ENCODE results near the gene UBL5.
A peak's percentile ranks its signal among the peaks of the same experiment; 100 is the strongest.

Gene UBL5

GRCh38 chr19:9872618-9873242, 45.0 kb downstream of the UBL5 start:
- no peak overlapping the region for H3K56ac ChIP-seq (ENCODE audit: low read length)
- H3K4ac ChIP-seq (ENCODE audit: low read depth, low read length): no peak overlapping the region
- H3K4me2 ChIP-seq (ENCODE audit: low read length): no peak overlapping the region
- H2BK5ac ChIP-seq (ENCODE audit: low read length): no peak overlapping the region
- H3K4me3 ChIP-seq (ENCODE audit: low read length): no peak overlapping the region
- no peak overlapping the region for H4K5ac ChIP-seq (ENCODE audit: low read length)
- H3K79me2 ChIP-seq (ENCODE audit: control insufficient read depth, insufficient read depth, low read length): no peaks in the 10 kb centered on the region
- no peak overlapping the region for H3K9ac ChIP-seq (ENCODE audit: low read length)
- H2AK5ac ChIP-seq (ENCODE audit: low read length): no peak overlapping the region
- no peak for DNase-seq
- H3K23ac ChIP-seq (ENCODE audit: low read length): no peak overlapping the region
- H3K27ac ChIP-seq (ENCODE audit: low read depth, low read length): no peak overlapping the region
- no peaks in the 10 kb centered on the region for H3K79me1 ChIP-seq (ENCODE audit: low read length)
- no peaks in the 10 kb centered on the region for H3K36me3 ChIP-seq (ENCODE audit: control insufficient read depth, insufficient read depth, low read length)
- no peak overlapping the region for H4K8ac ChIP-seq (ENCODE audit: low read depth, low read length)
- H2BK15ac ChIP-seq (replicated peaks; ENCODE audit: low read depth): no peak overlapping the region
- WGBS (ENCODE audit: extremely low coverage, insufficient coverage, low lambda C conversion rate): 100% methylated on average over 1 of the region's 8 CpGs
- H2BK120ac ChIP-seq (ENCODE audit: low read depth, low read length): no peak overlapping the region
- no peaks in the 10 kb centered on the region for H3K27me3 ChIP-seq (ENCODE audit: insufficient read depth, low read length, poor library complexity)
- no peaks in the 10 kb centered on the region for H3K4me1 ChIP-seq (ENCODE audit: control insufficient read depth, low read depth, low read length)
- no peak overlapping the region for H3K18ac ChIP-seq (ENCODE audit: low read length)

- Histone ChIP-seq H3K4me2 (ENCODE audit: low read length) (no peak overlapping the region), H2AK5ac (ENCODE audit: low read length) (no peak overlapping the region), H2BK15ac (replicated peaks; ENCODE audit: low read depth) (no peak overlapping the region), H3K27me3 (ENCODE audit: insufficient read depth, low read length, poor library complexity) (no peaks in the 10 kb centered on the region), H4K5ac (ENCODE audit: low read length) (no peak overlapping the region), H2BK120ac (ENCODE audit: low read depth, low read length) (no peak overlapping the region), H2BK5ac (ENCODE audit: low read length) (no peak overlapping the region), H3K36me3 (ENCODE audit: control insufficient read depth, insufficient read depth, low read length) (no peaks in the 10 kb centered on the region), H3K4me1 (ENCODE audit: control insufficient read depth, low read depth, low read length) (no peaks in the 10 kb centered on the region), H3K4ac (ENCODE audit: low read depth, low read length) (no peak overlapping the region), H3K56ac (ENCODE audit: low read length) (no peak overlapping the region), H3K9ac (ENCODE audit: low read length) (no peak overlapping the region), H3K4me3 (ENCODE audit: low read length) (no peak overlapping the region), H3K79me2 (ENCODE audit: control insufficient read depth, insufficient read depth, low read length) (no peaks in the 10 kb centered on the region), H4K8ac (ENCODE audit: low read depth, low read length) (no peak overlapping the region), H3K79me1 (ENCODE audit: low read length) (no peaks in the 10 kb centered on the region), H3K18ac (ENCODE audit: low read length) (no peak overlapping the region), H3K27ac (ENCODE audit: low read depth, low read length) (no peak overlapping the region), H3K23ac (ENCODE audit: low read length) (no peak overlapping the region)
- WGBS (ENCODE audit: extremely low coverage, insufficient coverage, low lambda C conversion rate): no CpG with 5 or more reads among the region's 13 CpGs
- DNase-seq: no peak
Observed at GRCh38 chr19:9875031-9875627, 47.4 kb downstream of the UBL5 start.

GRCh38 chr19:9875796-9876195, 48.1 kb downstream of the UBL5 start:
- Histone ChIP-seq H2AK5ac (ENCODE audit: low read length) (no peak overlapping the region), H3K56ac (ENCODE audit: low read length) (peak overlapping the region; percentile 49), H3K23ac (ENCODE audit: low read length) (no peak overlapping the region), H3K4ac (ENCODE audit: low read depth, low read length) (no peak overlapping the region), H2BK5ac (ENCODE audit: low read length) (no peak overlapping the region), H2BK15ac (replicated peaks; ENCODE audit: low read depth) (no peak overlapping the region), H3K4me1 (ENCODE audit: control insufficient read depth, low read depth, low read length) (no peaks in the 10 kb centered on the region), H3K27me3 (ENCODE audit: insufficient read depth, low read length, poor library complexity) (no peaks in the 10 kb centered on the region), H3K79me2 (ENCODE audit: control insufficient read depth, insufficient read depth, low read length) (no peaks in the 10 kb centered on the region), H3K79me1 (ENCODE audit: low read length) (no peaks in the 10 kb centered on the region), H3K4me3 (ENCODE audit: low read length) (no peak overlapping the region), H3K18ac (ENCODE audit: low read length) (no peak overlapping the region), H3K4me2 (ENCODE audit: low read length) (no peak overlapping the region), H3K27ac (ENCODE audit: low read depth, low read length) (no peak overlapping the region), H2BK120ac (ENCODE audit: low read depth, low read length) (no peak overlapping the region), H3K9ac (ENCODE audit: low read length) (no peak overlapping the region), H4K5ac (ENCODE audit: low read length) (no peak overlapping the region), H3K36me3 (ENCODE audit: control insufficient read depth, insufficient read depth, low read length) (no peaks in the 10 kb centered on the region), H4K8ac (ENCODE audit: low read depth, low read length) (no peak overlapping the region)
- DNase-seq: no peak
- no CpG with 5 or more reads among the region's 5 CpGs for WGBS (ENCODE audit: extremely low coverage, insufficient coverage, low lambda C conversion rate)

- H3K79me2 ChIP-seq (ENCODE audit: control insufficient read depth, insufficient read depth, low read length): no peaks in the 10 kb centered on the region
- no peak overlapping the region for H2BK5ac ChIP-seq (ENCODE audit: low read length)
- H3K4ac ChIP-seq (ENCODE audit: low read depth, low read length): no peak overlapping the region
- H3K4me2 ChIP-seq (ENCODE audit: low read length): no peak overlapping the region
- H2AK5ac ChIP-seq (ENCODE audit: low read length): no peak overlapping the region
- H2BK15ac ChIP-seq (replicated peaks; ENCODE audit: low read depth): no peak overlapping the region
- no peaks in the 10 kb centered on the region for H3K36me3 ChIP-seq (ENCODE audit: control insufficient read depth, insufficient read depth, low read length)
- H3K23ac ChIP-seq (ENCODE audit: low read length): no peak overlapping the region
- no peaks in the 10 kb centered on the region for H3K79me1 ChIP-seq (ENCODE audit: low read length)
- no CpG with 5 or more reads among the region's 10 CpGs for WGBS (ENCODE audit: extremely low coverage, insufficient coverage, low lambda C conversion rate)
- no peaks in the 10 kb centered on the region for H3K4me1 ChIP-seq (ENCODE audit: control insufficient read depth, low read depth, low read length)
- no peak overlapping the region for H4K5ac ChIP-seq (ENCODE audit: low read length)
- no peak overlapping the region for H3K9ac ChIP-seq (ENCODE audit: low read length)
- no peak overlapping the region for H3K18ac ChIP-seq (ENCODE audit: low read length)
- DNase-seq: no peak
- no peak overlapping the region for H3K4me3 ChIP-seq (ENCODE audit: low read length)
- H4K8ac ChIP-seq (ENCODE audit: low read depth, low read length): no peak overlapping the region
- no peak overlapping the region for H3K56ac ChIP-seq (ENCODE audit: low read length)
- no peak overlapping the region for H2BK120ac ChIP-seq (ENCODE audit: low read depth, low read length)
- H3K27ac ChIP-seq (ENCODE audit: low read depth, low read length): no peak overlapping the region
- no peaks in the 10 kb centered on the region for H3K27me3 ChIP-seq (ENCODE audit: insufficient read depth, low read length, poor library complexity)
Observed at GRCh38 chr19:9877780-9878510, 50.2 kb downstream of the UBL5 start.

GRCh38 chr19:9878511-9879196, 50.9 kb downstream of the UBL5 start:
- Histone ChIP-seq H3K23ac (ENCODE audit: low read length) (no peak overlapping the region), H3K79me2 (ENCODE audit: control insufficient read depth, insufficient read depth, low read length) (no peaks in the 10 kb centered on the region), H2AK5ac (ENCODE audit: low read length) (no peak overlapping the region), H3K4ac (ENCODE audit: low read depth, low read length) (no peak overlapping the region), H3K4me1 (ENCODE audit: control insufficient read depth, low read depth, low read length) (no peaks in the 10 kb centered on the region), H3K79me1 (ENCODE audit: low read length) (no peaks in the 10 kb centered on the region), H2BK15ac (replicated peaks; ENCODE audit: low read depth) (no peak overlapping the region), H2BK120ac (ENCODE audit: low read depth, low read length) (no peak overlapping the region), H3K56ac (ENCODE audit: low read length) (no peak overlapping the region), H4K8ac (ENCODE audit: low read depth, low read length) (no peak overlapping the region), H3K9ac (ENCODE audit: low read length) (no peak overlapping the region), H3K18ac (ENCODE audit: low read length) (no peak overlapping the region), H3K36me3 (ENCODE audit: control insufficient read depth, insufficient read depth, low read length) (no peaks in the 10 kb centered on the region), H4K5ac (ENCODE audit: low read length) (no peak overlapping the region), H2BK5ac (ENCODE audit: low read length) (no peak overlapping the region), H3K4me2 (ENCODE audit: low read length) (no peak overlapping the region), H3K27ac (ENCODE audit: low read depth, low read length) (no peak overlapping the region), H3K27me3 (ENCODE audit: insufficient read depth, low read length, poor library complexity) (no peaks in the 10 kb centered on the region), H3K4me3 (ENCODE audit: low read length) (no peak overlapping the region)
- no CpG with 5 or more reads among the region's 11 CpGs for WGBS (ENCODE audit: extremely low coverage, insufficient coverage, low lambda C conversion rate)
- peak; percentile 29 for DNase-seq

Data from mesendoderm (in vitro differentiated cells).